ENCODE data around the gene DLG2. TPM values are rescaled to one million over a fixed set of nuclear protein-coding genes. Genes with fewer than 3 reads are reported as not detected.

Gene DLG2
- total RNA-seq, 1 donor from 2014 or later, result 0.17 TPM

GRCh38 chr11:84128840-84129239 lies 1498.3 kb downstream of the DLG2 start:
- TF ChIP-seq CTCF (conservative IDR thresholded peaks at IDR 0.05; ENCODE audit: low read depth, low read length), result no peak
- no peak for DNase-seq (ENCODE audit: low read depth)
- H3K4me3 ChIP-seq (ENCODE audit: low read depth, low read length), result no peak overlapping the region

DNA sequence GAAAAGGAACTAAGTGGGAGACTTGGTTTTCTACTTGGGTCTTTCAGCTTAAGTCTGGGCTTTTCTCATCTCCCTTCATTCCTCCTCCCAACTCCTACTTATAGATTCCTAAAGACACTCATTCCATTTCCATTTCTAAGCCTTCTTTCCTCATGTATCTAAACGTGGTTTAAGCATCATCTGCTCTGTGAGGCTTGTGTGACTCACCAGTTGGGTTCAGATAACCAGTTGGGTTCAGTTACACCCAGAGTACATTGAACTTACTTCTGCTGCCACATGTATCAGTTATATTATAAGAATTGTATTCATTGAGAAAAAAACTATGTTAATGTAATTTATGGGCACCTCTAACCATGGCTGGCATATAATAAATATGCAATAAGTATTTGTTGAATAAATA lies 1509.8 kb downstream of the DLG2 start:
- DNase-seq (ENCODE audit: low read depth), result no peak
- TF ChIP-seq CTCF (conservative IDR thresholded peaks at IDR 0.05; ENCODE audit: low read depth, low read length), result no peak

GRCh38 chr11:84106541-84106940 lies 1520.6 kb downstream of the DLG2 start:
- TF ChIP-seq CTCF (conservative IDR thresholded peaks at IDR 0.05; ENCODE audit: low read depth, low read length), result no peak
- DNase-seq (ENCODE audit: low read depth), result no peak
- no peak overlapping the region for H3K4me3 ChIP-seq (ENCODE audit: low read depth, low read length)

More for the DNA sequence above, 1509.8 kb downstream of the DLG2 start:
- H3K4me3 ChIP-seq (ENCODE audit: low read depth, low read length), result no peak overlapping the region

- no peak for TF ChIP-seq CTCF (conservative IDR thresholded peaks at IDR 0.05; ENCODE audit: low read depth, low read length)
- no peak for DNase-seq (ENCODE audit: low read depth)
- H3K4me3 ChIP-seq (ENCODE audit: low read depth, low read length), result no peak overlapping the region
These were observed 1522.0 kb downstream of the DLG2 start for GRCh38 chr11:84105148-84105547.

DNA sequence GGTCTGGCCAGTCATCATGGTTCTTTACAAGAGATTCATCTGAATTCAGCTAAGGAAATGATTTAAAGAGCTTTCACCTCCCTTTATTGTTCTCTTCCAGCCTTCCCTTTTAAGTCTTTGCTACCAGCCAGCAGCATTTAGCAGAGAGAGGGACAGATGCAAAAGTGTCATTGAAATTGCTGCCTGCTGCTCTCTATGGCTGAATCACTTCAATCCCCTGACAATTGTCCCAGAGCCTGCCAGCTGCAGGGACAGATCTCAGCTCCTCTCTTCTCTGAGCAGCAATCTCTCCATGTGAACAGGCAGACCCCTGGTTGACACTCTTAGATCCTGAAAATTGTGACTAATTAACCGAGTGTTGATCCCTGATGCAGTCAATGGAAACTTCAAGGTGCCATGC lies 1524.0 kb downstream of the DLG2 start:
- H3K4me3 ChIP-seq (ENCODE audit: low read depth, low read length), result no peak overlapping the region
- no peak for TF ChIP-seq CTCF (conservative IDR thresholded peaks at IDR 0.05; ENCODE audit: low read depth, low read length)
- DNase-seq (ENCODE audit: low read depth), result no peak

DNA sequence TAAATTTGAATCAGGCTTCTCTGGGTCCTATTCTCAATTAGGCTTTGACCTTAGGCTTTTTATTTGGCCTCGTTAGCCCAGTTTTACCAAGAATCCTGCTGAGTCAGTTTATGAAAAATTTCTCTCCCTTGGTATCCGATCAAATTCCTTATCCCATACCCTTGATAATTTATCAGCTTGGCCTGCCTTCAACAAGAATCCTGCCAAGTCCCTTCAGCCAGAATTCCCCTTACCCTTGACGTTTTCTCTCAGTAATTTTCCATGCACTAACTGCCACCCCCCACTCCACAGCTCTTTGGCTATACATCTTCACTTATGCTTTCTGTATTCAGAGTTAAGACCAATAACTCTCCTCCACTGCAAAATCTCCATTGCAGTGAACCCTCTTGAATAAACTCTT lies 1530.0 kb downstream of the DLG2 start:
- TF ChIP-seq CTCF (conservative IDR thresholded peaks at IDR 0.05; ENCODE audit: low read depth, low read length), result no peak
- H3K4me3 ChIP-seq (ENCODE audit: low read depth, low read length), result no peak overlapping the region
- no peak for DNase-seq (ENCODE audit: low read depth)

- H3K4me3 ChIP-seq (ENCODE audit: low read depth, low read length), result no peak overlapping the region
- TF ChIP-seq CTCF (conservative IDR thresholded peaks at IDR 0.05; ENCODE audit: low read depth, low read length), result no peak
- DNase-seq (ENCODE audit: low read depth), result no peak
These were observed 1535.7 kb downstream of the DLG2 start for GRCh38 chr11:84091212-84091986.

Data from epithelial cell of proximal tubule (primary cell).